GM21825 (cell line): ENCODE measurements around the gene PTPRC.

Experiments used
- ATAC-seq: cut with Tn5 transposase; IDR thresholded peaks from one replicate; pipeline ENCODE4 v1.9.1; 2021; ENCODE audit warnings: mild to moderate bottlenecking, moderate library complexity; ENCODE audit not compliant: unreplicated experiment

The PTPRC gene

DNA sequence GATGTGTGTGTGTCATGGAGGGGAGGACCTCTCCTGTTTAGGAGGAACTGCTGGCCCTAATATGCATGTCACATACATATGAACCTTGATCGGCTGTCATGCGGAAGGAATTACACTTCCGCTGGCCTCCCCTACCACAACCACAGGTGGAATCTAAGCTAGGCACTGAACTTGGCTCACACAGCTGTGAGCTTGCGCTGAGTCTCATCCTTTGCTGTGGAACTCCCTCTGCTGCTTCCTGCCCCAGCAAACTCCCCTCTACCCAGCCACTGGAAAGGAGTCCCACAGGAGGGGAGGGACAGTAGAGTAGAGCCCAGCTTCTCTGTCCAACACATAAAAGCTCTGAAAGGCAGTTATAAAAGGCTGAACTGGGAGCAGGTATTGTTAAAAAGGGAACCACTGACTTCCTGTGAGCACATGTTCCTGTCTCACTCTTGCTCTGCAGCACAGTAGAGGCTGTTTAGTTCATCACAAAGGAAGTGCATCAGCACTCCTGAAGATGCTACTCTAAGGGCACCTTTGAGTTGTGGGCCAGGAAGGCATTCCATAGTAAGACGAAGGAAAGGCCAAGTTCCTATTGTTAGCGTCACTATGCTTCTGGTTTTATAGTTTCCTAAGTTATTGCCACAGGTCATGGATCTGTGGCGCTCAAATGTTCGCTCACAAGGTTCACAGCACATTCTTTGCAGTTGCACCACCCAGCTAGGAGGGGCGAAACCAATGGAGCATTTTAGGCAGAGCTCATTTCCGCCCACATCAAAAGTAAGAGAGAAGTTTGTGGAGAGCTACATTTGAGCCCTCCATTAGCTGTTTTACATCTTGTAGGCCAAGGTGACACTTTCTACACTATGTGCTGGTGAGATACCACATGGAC is 17.7 kb upstream of the PTPRC start:
- ATAC-seq: peak; percentile 68

DNA sequence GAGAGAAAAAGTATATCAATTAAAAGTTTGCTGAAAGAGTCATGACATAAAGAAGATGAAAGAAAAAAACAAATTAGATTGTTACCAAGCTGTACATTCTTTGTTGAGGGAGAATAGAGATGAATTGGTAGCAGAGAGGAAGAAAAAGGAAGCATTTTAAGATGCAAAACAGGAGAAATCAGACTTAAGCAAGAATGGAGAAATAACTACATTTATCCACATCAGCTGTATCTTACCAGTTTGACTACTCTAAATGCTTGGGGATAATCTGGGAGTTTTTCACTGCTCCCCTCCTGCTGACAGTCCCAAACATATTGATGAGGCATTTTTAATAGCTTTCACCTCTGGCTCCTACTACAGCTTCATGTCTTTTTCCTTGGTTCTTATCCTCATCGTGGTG is 16.8 kb upstream of the PTPRC start:
- ATAC-seq: no peak

GRCh38 chr1:198623752-198624647 is 14.8 kb upstream of the PTPRC start:
- peak; percentile 14 for ATAC-seq

DNA sequence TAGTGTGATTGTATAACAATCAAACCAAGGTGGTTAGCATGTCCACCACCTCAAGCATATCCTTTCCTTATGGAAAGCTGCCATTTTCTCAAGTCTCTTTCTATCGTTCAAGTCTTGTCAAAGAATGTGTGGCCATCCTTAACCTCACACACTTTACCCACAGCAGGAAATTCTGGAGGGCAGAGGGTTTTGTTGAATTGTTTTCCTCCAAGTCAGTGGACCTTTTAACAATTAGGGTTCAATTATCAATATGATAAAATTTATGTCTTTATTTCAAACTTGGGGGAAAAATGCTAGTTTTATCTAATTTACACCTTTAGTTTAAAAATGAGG is 14.2 kb upstream of the PTPRC start:
- ATAC-seq: no peak

GRCh38 chr1:198627436-198628066 is 11.3 kb upstream of the PTPRC start:
- ATAC-seq: no peak

- no peak for ATAC-seq
Measured at GRCh38 chr1:198628067-198628455, 10.8 kb upstream of the PTPRC start.

DNA sequence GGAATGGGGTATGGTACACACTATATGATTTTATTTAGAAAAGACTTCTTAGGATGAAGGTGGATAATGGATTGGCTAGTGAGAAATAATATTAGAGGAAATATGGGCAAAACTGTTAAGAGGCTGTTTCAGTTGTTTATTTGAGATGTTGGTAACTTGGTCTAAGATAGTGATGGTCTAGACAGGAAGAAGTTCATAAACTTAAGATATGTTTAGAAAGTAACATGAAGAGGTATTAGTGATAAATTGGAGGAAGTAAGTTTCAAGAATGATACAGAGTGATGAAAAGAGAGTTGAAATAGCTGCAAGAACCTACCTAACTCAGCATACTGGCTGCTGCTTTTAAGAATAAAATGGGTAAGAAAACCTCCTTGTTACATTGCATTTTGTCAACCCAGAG is 9.2 kb upstream of the PTPRC start:
- no peak for ATAC-seq

DNA sequence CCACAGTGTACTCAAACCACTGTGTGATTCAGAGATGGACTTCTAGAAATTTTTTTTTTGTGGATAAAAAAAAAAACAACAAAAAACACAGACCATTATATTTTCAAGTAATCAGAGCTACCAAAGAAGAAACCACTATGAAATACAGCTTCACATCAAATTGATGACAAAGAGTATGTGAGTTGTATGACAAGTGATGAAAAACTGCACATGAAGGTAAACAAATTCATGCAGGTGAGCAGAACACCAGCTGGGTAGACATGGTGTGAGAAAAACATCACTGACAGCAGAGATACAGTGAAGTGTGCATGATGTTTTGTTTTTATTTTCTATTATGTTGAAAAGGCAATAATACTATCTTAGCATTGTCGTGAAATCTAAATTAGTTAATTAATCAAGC is 8.0 kb upstream of the PTPRC start:
- ATAC-seq: no peak

- no peak for ATAC-seq
Measured at GRCh38 chr1:198631292-198631691, 7.5 kb upstream of the PTPRC start.

- no peak for ATAC-seq
Measured at GRCh38 chr1:198632007-198632406, 6.8 kb upstream of the PTPRC start.

DNA sequence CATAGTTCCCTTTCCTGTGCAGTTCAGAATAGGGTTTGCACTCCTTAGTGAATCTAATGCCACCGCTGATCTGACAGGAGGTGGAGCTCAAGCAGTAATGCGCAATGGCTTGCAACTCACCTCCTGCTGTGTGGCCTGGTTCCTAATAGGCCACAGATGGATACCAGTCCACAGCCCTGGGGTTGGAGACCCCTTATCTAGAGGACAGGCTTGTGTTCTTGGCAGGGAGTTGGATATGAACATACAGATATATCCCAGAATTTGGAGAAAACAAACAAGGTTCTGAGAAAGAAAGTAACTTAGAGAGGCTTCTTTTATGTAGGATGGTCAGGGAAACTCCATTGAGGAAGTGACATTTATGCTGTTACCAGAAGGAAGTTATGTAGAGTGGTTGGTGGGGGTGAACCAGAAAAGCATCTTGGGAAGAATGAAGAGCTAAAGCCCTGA is 5.1 kb upstream of the PTPRC start:
- no peak for ATAC-seq

DNA sequence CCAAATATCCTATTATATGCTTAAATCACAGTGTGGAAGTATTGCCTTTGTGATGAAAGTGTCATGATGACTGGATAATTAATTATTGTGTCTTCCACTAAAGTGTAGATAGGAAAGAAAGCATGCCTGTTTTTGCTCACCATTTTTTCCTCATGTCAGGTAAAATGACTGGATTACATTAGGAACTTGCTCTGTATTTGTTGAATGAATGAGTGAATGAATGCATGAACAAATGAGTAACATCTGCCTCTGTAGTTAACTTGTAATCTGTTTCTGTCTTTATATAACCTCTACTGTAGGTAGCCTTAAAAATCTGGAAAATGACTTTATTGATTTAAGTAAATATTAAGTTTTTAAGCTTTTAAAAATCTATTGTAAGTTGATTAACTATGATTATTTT is 2.9 kb upstream of the PTPRC start:
- ATAC-seq: no peak

GRCh38 chr1:198636391-198636790 is 2.4 kb upstream of the PTPRC start:
- no peak for ATAC-seq

GRCh38 chr1:198637157-198637556 is 1.7 kb upstream of the PTPRC start:
- ATAC-seq: no peak

GRCh38 chr1:198637916-198638437 is 863 bp upstream of the PTPRC start:
- no peak for ATAC-seq

DNA sequence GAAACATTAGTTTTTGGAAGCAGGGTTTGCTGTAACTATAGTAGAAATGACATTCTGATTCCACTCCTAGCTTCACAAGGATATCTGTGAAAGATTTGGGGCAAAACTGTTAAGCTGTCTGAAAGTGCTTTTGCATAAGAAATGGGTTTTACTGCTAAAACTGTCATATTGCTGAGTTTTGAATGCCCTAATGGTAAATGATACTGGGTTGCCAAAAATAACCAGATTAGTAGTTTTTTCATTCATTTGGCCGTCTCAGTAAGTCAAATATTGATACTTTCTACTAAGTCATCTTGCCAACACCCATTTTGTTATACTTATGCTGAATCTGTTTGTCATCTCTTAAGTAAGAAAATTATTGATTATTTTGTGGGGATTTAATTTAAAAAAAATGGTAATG is 399 bp upstream of the PTPRC start:
- no peak for ATAC-seq

GRCh38 chr1:198639671-198640143 is 867 bp downstream of the PTPRC start:
- ATAC-seq: no peak

GRCh38 chr1:198640174-198640573 is 1.3 kb downstream of the PTPRC start:
- no peak for ATAC-seq

- peak; percentile 49 for ATAC-seq
Measured at GRCh38 chr1:198641501-198641900, 2.7 kb downstream of the PTPRC start.

DNA sequence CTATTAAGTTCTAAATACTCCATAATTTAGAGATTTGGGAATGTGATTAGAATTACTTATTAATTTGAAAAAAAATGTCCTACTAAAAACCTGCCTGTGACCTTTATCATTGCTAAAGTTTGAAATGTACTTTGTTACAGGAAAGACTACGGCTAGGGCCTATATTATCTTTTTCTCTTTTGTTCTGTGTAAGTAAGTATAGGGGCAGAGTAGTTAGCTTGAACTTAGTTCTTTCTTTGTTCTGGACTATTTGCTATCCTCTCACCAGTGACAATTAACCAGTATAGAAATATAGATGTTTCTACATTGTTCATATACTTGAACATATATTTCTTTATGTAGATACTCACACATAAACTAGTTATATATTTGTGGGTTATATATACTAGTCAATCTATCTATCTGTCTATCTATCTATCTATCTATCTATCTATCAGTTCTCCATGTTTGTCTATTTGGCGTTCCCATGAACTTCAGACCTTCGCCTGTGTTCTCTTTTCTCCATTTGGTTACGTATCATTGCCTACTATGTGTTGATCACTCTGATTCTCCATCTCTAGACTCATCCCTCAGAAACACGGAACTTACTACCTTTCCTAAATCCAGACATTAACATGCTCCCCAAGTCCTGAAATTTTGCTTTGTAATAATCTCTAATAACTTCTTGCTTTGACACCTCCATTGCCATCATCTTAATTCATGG is 3.3 kb downstream of the PTPRC start:
- no peak for ATAC-seq

DNA sequence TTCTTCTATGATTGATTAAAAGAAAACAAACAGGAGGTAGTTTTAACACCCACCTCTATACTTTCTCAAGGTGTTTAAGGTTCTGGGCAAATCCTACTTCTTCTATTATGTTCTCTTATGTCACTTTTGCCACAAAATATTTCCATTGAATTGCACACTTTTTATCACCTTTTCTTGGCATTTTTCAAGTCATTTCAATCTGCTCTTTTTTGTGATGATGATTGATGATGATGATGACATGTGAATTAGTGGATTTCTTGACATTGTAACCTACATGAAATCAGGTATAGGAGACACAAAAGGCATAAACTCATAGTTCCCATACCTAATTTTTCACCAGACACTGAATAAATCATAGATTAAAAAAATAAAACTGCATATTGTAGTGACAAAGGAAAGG is 4.1 kb downstream of the PTPRC start:
- no peak for ATAC-seq
